GM23338 (cell line): ENCODE results near the gene GPR61. TPM values are rescaled to one million over a fixed set of nuclear protein-coding genes. Genes with fewer than 3 reads are reported as not detected.
A peak's percentile ranks its signal among the peaks of the same experiment; 100 is the strongest.

Experiments
- ATAC-seq: fragments of 200-7000 bp; cut with Tn5 transposase; 3 replicates; pipeline ENCODE4 v1.9.1; 2020
- DNase-seq: peaks from one replicate; pipeline ENCODE4 v3.0.0-alpha.2; 2015; ENCODE audit warnings: low spot score
- H2AFZ ChIP-seq: fragments of 200-600 bp; sonication (generic); 2 replicates; pipeline ENCODE4 v1.8.0; 2016; ENCODE audit warnings: antibody characterized with exemption, mild to moderate bottlenecking, moderate library complexity
- H3F3A ChIP-seq: fragments of 200-600 bp; sonication (generic); replicated peaks from 2 replicates; pipeline ENCODE4 v1.8.0; 2017; ENCODE audit warnings: antibody characterized with exemption, mixed run types, low read depth
- H3K27ac ChIP-seq: fragments of 200-600 bp; sonication (generic); 2 replicates; pipeline ENCODE4 v1.6.1; 2016; ENCODE audit warnings: low read depth
- H3K27me3 ChIP-seq: fragments of 200-600 bp; sonication (generic); 2 replicates; pipeline ENCODE4 v1.8.0; 2016; ENCODE audit warnings: mild to moderate bottlenecking, mixed run types, moderate library complexity; ENCODE audit not compliant: insufficient read depth
- H3K36me3 ChIP-seq: fragments of 200-600 bp; sonication (generic); 2 replicates; pipeline ENCODE4 v1.8.0; 2016; ENCODE audit warnings: mild to moderate bottlenecking; ENCODE audit not compliant: insufficient read depth
- H3K4me1 ChIP-seq: fragments of 200-600 bp; sonication (generic); 2 replicates; pipeline ENCODE4 v1.8.0; 2016; ENCODE audit warnings: mild to moderate bottlenecking, moderate library complexity; ENCODE audit not compliant: insufficient read depth
- H3K4me2 ChIP-seq: fragments of 200-600 bp; sonication (generic); 2 replicates; pipeline ENCODE4 v1.7.1; 2017; ENCODE audit warnings: mixed run types
- H3K4me3 ChIP-seq: fragments of 200-600 bp; sonication (generic); 2 replicates; pipeline ENCODE4 v1.6.1; 2016; ENCODE audit warnings: mixed run types
- H3K79me2 ChIP-seq: fragments of 200-600 bp; sonication (generic); replicated peaks from 2 replicates; pipeline ENCODE4 v1.8.0; 2017; ENCODE audit warnings: mild to moderate bottlenecking; ENCODE audit not compliant: insufficient read depth
- H3K9me2 ChIP-seq: fragments of 200-600 bp; sonication (generic); 2 replicates; pipeline ENCODE4 v1.8.0; 2017; ENCODE audit not compliant: insufficient read depth
- H4K20me1 ChIP-seq: fragments of 200-600 bp; sonication (generic); replicated peaks from 2 replicates; pipeline ENCODE4 v1.8.0; 2017; ENCODE audit warnings: mild to moderate bottlenecking; ENCODE audit not compliant: insufficient read depth
- H3K27ac Mint-ChIP-seq: 2 replicates; pipeline ENCODE4 v1.8.0; 2020; ENCODE audit warnings: inconsistent platforms, mild to moderate bottlenecking, moderate library complexity, mixed read lengths
- H3K27me3 Mint-ChIP-seq: 3 replicates; pipeline ENCODE4 v1.8.0; 2022; ENCODE audit warnings: low read depth, mild to moderate bottlenecking, moderate library complexity, mixed read lengths, inconsistent platforms; ENCODE audit not compliant: insufficient read depth, poor library complexity
- H3K36me3 Mint-ChIP-seq: 3 replicates; pipeline ENCODE4 v1.8.0; 2021; ENCODE audit warnings: low read depth, mild to moderate bottlenecking, inconsistent platforms, moderate library complexity, mixed read lengths
- H3K4me1 Mint-ChIP-seq: 3 replicates; pipeline ENCODE4 v1.8.0; 2020; ENCODE audit warnings: mild to moderate bottlenecking, inconsistent platforms, mixed read lengths
- H3K4me3 Mint-ChIP-seq: 3 replicates; pipeline ENCODE4 v1.8.0; 2021; ENCODE audit warnings: moderate library complexity, mild to moderate bottlenecking, inconsistent platforms, mixed read lengths
- H3K9me3 Mint-ChIP-seq: 3 replicates; pipeline ENCODE4 v1.8.0; 2020; ENCODE audit warnings: moderate library complexity, mild to moderate bottlenecking, inconsistent platforms, mixed read lengths
- CREB1 ChIP-seq: fragments of 250-450 bp; sonication (Bioruptor Pico); IDR thresholded peaks from 2 replicates; pipeline ENCODE4 v1.5.0; 2020; ENCODE audit warnings: low read depth, mild to moderate bottlenecking, moderate library complexity
- EZH2 ChIP-seq: fragments of 200-600 bp; sonication (generic); IDR thresholded peaks from one replicate; pipeline ENCODE4 v1.8.0; 2017; ENCODE audit warnings: antibody characterized with exemption, mild to moderate bottlenecking, low read depth; ENCODE audit not compliant: unreplicated experiment
- JUNB ChIP-seq: IDR thresholded peaks from one replicate; pipeline ENCODE4 v1.6.1; 2016; ENCODE audit warnings: antibody characterized with exemption; ENCODE audit not compliant: unreplicated experiment
- NANOG ChIP-seq: IDR thresholded peaks from 2 replicates; pipeline ENCODE4 v1.6.1; 2016; ENCODE audit warnings: antibody characterized with exemption, borderline replicate concordance
- POLR2AphosphoS5 ChIP-seq: IDR thresholded peaks from 2 replicates; pipeline ENCODE4 v1.6.1; 2016; ENCODE audit warnings: antibody characterized with exemption, low read depth
- STAT1 ChIP-seq: IDR thresholded peaks from one replicate; pipeline ENCODE4 v1.6.1; 2016; ENCODE audit warnings: antibody characterized with exemption; ENCODE audit not compliant: unreplicated experiment
- ZNF331 ChIP-seq: fragments of 250-450 bp; sonication (Bioruptor Pico); IDR thresholded peaks from 2 replicates; pipeline ENCODE4 v1.5.0; 2020; ENCODE audit warnings: low read depth, mild to moderate bottlenecking, moderate library complexity
- polyA plus RNA-seq: library from polyadenylated mRNA; unstranded; fragments of >200 nt; fragmentation: Nextera tagmentation; extraction: Ambion mirVana; gene quantifications from 2 replicates; pipeline ENCODE4 v1.2.1, GENCODE V29; 2016
- total RNA-seq: library from RNA; depleted of rRNA; stranded (reverse); fragments of >200 nt; shearing (Covaris generic); gene quantifications from 2 replicates; pipeline ENCODE4 v1.2.3, GENCODE V29; 2014
- TF ChIP-seq, protein P1 (sequence below): IDR thresholded peaks from one replicate; pipeline ENCODE4 v1.6.1; 2018; ENCODE audit warnings: antibody characterized with exemption; ENCODE audit not compliant: unreplicated experiment
- TF ChIP-seq, protein P2 (sequence below), 2 experiments: fragments of 200-600 bp in 1 of 2; sonication (generic) in 1 of 2; conservative IDR thresholded peaks; 2 replicates each; pipeline versions ENCODE4 v1.5.1 to v1.6.1; 2016 to 2017; ENCODE audit warnings: antibody characterized with exemption in 2 of 2, low read depth in 2 of 2, mild to moderate bottlenecking in 2 of 2, moderate library complexity in 1 of 2

The GPR61 gene
- total and polyA plus RNA-seq, 2 experiments from 2014 or later, result 0.13 TPM; not detected in 1

DNA sequence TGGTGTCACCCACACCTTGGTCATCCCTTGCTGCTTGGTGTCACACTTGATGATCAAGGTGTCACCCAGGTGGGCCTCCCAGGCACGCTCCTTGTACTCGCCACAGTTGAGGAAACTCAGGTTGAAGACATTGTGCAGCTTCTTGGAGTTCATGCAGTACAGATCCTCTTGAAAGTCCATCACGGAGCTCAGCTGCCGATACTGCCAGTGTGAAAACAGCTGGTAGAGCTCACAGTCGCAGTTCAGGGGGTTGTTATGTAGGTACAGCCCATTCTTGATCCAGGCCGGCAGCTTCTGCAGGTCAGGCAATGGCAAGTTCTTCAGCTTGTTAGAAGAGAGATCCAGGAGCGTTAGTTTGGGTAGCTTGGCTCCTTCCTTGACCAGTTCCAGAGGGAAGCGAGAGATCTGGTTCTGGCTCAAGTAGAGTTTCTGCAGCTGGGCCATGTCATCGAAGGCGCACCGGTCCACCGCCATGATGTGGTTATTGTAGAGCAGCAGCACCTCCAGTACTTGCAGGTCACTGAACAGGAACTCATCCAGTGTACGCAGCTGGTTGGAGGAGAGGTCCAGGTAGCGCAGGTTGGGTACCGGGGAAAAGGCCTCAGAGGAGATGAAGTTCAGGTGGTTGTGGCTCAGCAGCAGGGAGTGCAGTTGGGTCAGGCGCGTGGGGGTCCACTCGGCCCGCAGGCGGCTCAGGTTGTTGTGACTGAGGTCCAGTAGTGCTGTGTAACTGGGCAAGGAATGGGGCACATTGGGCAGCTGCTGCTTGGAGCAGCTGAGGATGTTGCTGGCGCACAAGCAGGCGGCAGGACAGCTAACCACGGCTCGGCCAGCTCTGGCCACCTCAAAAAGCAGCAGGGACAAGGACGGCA lies 31.4 kb upstream of the GPR61 start:
- peak overlapping the region; percentile 83 for H3K4me3 Mint-ChIP-seq
- no peaks in the 10 kb centered on the region for H3K9me3 Mint-ChIP-seq
- Histone ChIP-seq H4K20me1 (no peaks in the 10 kb centered on the region), H3K4me3 (peak overlapping the region; percentile 91; the same call in 1 of the 2 replicates), H3K36me3 (no peaks in the 10 kb centered on the region), H3K4me1 (peaks cover 7% of the 10 kb centered on the region; the same call in 1 of the 2 replicates), H3K27ac (no peak overlapping the region), H2AFZ (no peak overlapping the region), H3K79me2 (no peaks in the 10 kb centered on the region), H3F3A (no peaks in the 10 kb centered on the region), H3K9me2 (no peaks in the 10 kb centered on the region; the same call in 1 of the 2 replicates), H3K4me2 (no peak overlapping the region), H3K27me3 (peaks cover 36% of the 10 kb centered on the region)
- peaks cover 11% of the 10 kb centered on the region for H3K4me1 Mint-ChIP-seq
- no peak overlapping the region for H3K27ac Mint-ChIP-seq
- no peak for DNase-seq
- no peaks in the 10 kb centered on the region; the same call in 2 of the 3 replicates for H3K36me3 Mint-ChIP-seq
- no peak for ATAC-seq
- TF ChIP-seq POLR2AphosphoS5, result no peak
- no peak for TF ChIP-seq STAT1
- TF ChIP-seq ZNF331 (CRISPR knock-in tag), result no peak
- TF ChIP-seq CREB1 (CRISPR knock-in tag), result no peak
- no peak for TF ChIP-seq JUNB
- no peak for TF ChIP-seq NANOG
- TF ChIP-seq EZH2, result no peak
- TF ChIP-seq, protein P1, sequence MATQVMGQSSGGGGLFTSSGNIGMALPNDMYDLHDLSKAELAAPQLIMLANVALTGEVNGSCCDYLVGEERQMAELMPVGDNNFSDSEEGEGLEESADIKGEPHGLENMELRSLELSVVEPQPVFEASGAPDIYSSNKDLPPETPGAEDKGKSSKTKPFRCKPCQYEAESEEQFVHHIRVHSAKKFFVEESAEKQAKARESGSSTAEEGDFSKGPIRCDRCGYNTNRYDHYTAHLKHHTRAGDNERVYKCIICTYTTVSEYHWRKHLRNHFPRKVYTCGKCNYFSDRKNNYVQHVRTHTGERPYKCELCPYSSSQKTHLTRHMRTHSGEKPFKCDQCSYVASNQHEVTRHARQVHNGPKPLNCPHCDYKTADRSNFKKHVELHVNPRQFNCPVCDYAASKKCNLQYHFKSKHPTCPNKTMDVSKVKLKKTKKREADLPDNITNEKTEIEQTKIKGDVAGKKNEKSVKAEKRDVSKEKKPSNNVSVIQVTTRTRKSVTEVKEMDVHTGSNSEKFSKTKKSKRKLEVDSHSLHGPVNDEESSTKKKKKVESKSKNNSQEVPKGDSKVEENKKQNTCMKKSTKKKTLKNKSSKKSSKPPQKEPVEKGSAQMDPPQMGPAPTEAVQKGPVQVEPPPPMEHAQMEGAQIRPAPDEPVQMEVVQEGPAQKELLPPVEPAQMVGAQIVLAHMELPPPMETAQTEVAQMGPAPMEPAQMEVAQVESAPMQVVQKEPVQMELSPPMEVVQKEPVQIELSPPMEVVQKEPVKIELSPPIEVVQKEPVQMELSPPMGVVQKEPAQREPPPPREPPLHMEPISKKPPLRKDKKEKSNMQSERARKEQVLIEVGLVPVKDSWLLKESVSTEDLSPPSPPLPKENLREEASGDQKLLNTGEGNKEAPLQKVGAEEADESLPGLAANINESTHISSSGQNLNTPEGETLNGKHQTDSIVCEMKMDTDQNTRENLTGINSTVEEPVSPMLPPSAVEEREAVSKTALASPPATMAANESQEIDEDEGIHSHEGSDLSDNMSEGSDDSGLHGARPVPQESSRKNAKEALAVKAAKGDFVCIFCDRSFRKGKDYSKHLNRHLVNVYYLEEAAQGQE, result no peak
- peaks cover 12% of the 10 kb centered on the region for H3K27me3 Mint-ChIP-seq

DNA sequence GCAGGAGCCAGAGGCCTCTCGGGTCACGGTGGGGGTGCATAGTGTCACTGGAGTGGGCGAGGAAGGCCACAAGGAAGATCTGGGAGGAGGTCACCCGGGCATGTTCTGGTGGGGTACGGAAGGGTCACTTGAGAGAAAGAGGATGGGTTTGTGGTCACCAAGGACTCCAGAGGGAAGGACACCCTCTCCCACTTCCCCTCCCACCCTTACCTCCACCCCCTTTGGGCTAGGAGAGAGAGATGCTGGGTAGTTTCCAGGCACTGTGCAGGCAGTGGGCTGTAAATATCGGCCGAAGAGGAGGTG lies 30.8 kb upstream of the GPR61 start:
- Histone ChIP-seq H3K27ac (no peak overlapping the region), H3K4me3 (peak overlapping the region; percentile 91), H3K36me3 (no peaks in the 10 kb centered on the region), H3K4me2 (peak overlapping the region; percentile 86), H3K27me3 (peaks cover 36% of the 10 kb centered on the region), H3F3A (no peaks in the 10 kb centered on the region), H2AFZ (peak overlapping the region; percentile 89; the same call in 1 of the 2 replicates), H3K9me2 (no peaks in the 10 kb centered on the region; the same call in 1 of the 2 replicates), H3K79me2 (no peaks in the 10 kb centered on the region), H4K20me1 (no peaks in the 10 kb centered on the region), H3K4me1 (peaks cover 7% of the 10 kb centered on the region; the same call in 1 of the 2 replicates)
- Mint-ChIP-seq H3K27ac (no peak overlapping the region), H3K4me1 (peaks cover 11% of the 10 kb centered on the region), H3K36me3 (no peaks in the 10 kb centered on the region; the same call in 2 of the 3 replicates), H3K4me3 (peak overlapping the region; percentile 83), H3K9me3 (no peaks in the 10 kb centered on the region), H3K27me3 (peaks cover 12% of the 10 kb centered on the region)
- DNase-seq (no peak), ATAC-seq (no peak)
- TF ChIP-seq, protein P2, sequence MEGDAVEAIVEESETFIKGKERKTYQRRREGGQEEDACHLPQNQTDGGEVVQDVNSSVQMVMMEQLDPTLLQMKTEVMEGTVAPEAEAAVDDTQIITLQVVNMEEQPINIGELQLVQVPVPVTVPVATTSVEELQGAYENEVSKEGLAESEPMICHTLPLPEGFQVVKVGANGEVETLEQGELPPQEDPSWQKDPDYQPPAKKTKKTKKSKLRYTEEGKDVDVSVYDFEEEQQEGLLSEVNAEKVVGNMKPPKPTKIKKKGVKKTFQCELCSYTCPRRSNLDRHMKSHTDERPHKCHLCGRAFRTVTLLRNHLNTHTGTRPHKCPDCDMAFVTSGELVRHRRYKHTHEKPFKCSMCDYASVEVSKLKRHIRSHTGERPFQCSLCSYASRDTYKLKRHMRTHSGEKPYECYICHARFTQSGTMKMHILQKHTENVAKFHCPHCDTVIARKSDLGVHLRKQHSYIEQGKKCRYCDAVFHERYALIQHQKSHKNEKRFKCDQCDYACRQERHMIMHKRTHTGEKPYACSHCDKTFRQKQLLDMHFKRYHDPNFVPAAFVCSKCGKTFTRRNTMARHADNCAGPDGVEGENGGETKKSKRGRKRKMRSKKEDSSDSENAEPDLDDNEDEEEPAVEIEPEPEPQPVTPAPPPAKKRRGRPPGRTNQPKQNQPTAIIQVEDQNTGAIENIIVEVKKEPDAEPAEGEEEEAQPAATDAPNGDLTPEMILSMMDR (conservative IDR thresholded peaks at IDR 0.05; ENCODE audit: low read depth in 2 of 2), result no peak
- TF ChIP-seq, protein P1, result no peak
- TF ChIP-seq STAT1 (no peak), ZNF331 (CRISPR knock-in tag) (no peak), JUNB (no peak), EZH2 (no peak)
